Measurements from ENCODE around the gene CYP1A2. TPM values are rescaled to one million over a fixed set of nuclear protein-coding genes. Genes with fewer than 3 reads are reported as not detected.

Gene CYP1A2
- total and polyA plus RNA-seq, 2 of the 13 experiments (the other 11 are each of a cell fraction or from before 2014, with no cell fraction given) = 0.07 TPM; not detected in 1

GRCh38 chr15:74799856-74800558 is 51.4 kb downstream of the CYP1A2 start (continued):
- no peak for TF ChIP-seq ZNF317 (CRISPR knock-in tag; IDR thresholded peaks at IDR 0.05)
- TF ChIP-seq ZNF691 (CRISPR knock-in tag; IDR thresholded peaks at IDR 0.05; ENCODE audit: borderline replicate concordance, low read depth) = no peak
- no peak for TF ChIP-seq ZNF230 (CRISPR knock-in tag; IDR thresholded peaks at IDR 0.05)
- no peak for TF ChIP-seq ZSCAN25 (CRISPR knock-in tag; IDR thresholded peaks at IDR 0.05)
- TF ChIP-seq ZNF207 (IDR thresholded peaks at IDR 0.05; ENCODE audit: borderline replicate concordance) = no peak
- TF ChIP-seq PTBP1 (IDR thresholded peaks at IDR 0.05; ENCODE audit: low read depth, low read length, poor library complexity, severe bottlenecking) = no peak
- no peak for TF ChIP-seq ZBTB44 (CRISPR knock-in tag; IDR thresholded peaks at IDR 0.05)
- no peak for TF ChIP-seq SOX13 (IDR thresholded peaks at IDR 0.05)
- TF ChIP-seq SOX13 (CRISPR knock-in tag; conservative IDR thresholded peaks at IDR 0.05 in 1 of 2, IDR thresholded peaks at IDR 0.05 in 1 of 2) = peak in 1 of 2 experiments; percentile 32; a peak in 1 of 4 replicates
- TF ChIP-seq ZNF496 (CRISPR knock-in tag; IDR thresholded peaks at IDR 0.05; ENCODE audit: insufficient replicate concordance) = no peak
- no peak for TF ChIP-seq SNAPC5 (CRISPR knock-in tag; IDR thresholded peaks at IDR 0.05; ENCODE audit: borderline replicate concordance)
- TF ChIP-seq GPBP1L1 (CRISPR knock-in tag; IDR thresholded peaks at IDR 0.05) = no peak
- TF ChIP-seq ZNF788 (CRISPR knock-in tag; IDR thresholded peaks at IDR 0.05; ENCODE audit: borderline replicate concordance) = peak; percentile 32; the same call in 1 of the 2 replicates
- TF ChIP-seq NFATC3 (CRISPR knock-in tag; IDR thresholded peaks at IDR 0.05) = no peak
- 0 out of 2 replicates have a peak, but pooled peaks have one; percentile 9 for TF ChIP-seq DZIP1 (CRISPR knock-in tag; IDR thresholded peaks at IDR 0.05)
- TF ChIP-seq CSRNP2 (CRISPR knock-in tag; conservative IDR thresholded peaks at IDR 0.05; ENCODE audit: low read depth) = no peak
- no peak for TF ChIP-seq ZNF256 (CRISPR knock-in tag; conservative IDR thresholded peaks at IDR 0.05)
- TF ChIP-seq TCF7L2 (IDR thresholded peaks at IDR 0.05; ENCODE audit: low read depth, low read length) = no peak
- TF ChIP-seq SIN3B (IDR thresholded peaks at IDR 0.05; ENCODE audit: low read length) = no peak
- peak; percentile 33; the same call in 1 of the 2 replicates for TF ChIP-seq IRF2 (CRISPR knock-in tag; IDR thresholded peaks at IDR 0.05)
- no peak for TF ChIP-seq AKAP8 (CRISPR knock-in tag; IDR thresholded peaks at IDR 0.05)
